H9 (cell line): ENCODE results near the gene ITM2C. TPM values are rescaled to one million over a fixed set of nuclear protein-coding genes. Genes with fewer than 3 reads are reported as not detected.

Experiments
- DNase-seq: peaks from one replicate; pipeline ENCODE4 v3.0.0-alpha.2; 2017
- H2AFZ ChIP-seq: one replicate; pipeline ENCODE4 v1.6.1; 2013; ENCODE audit warnings: mild to moderate bottlenecking, low read length, control low read depth, moderate library complexity
- H2AK5ac ChIP-seq: 2 replicates; pipeline ENCODE4 v1.6.1; 2013; ENCODE audit warnings: low read length, control low read depth, mixed read lengths; ENCODE audit not compliant: insufficient read length
- H2BK120ac ChIP-seq: one replicate; pipeline ENCODE4 v1.6.1; 2013; ENCODE audit warnings: low read depth, mild to moderate bottlenecking, low read length, control low read depth, inconsistent platforms; ENCODE audit not compliant: poor library complexity, severe bottlenecking
- H2BK12ac ChIP-seq: 2 replicates; pipeline ENCODE4 v1.6.1; 2013; ENCODE audit warnings: low read length, control low read depth, mixed read lengths, low read depth; ENCODE audit not compliant: insufficient read length
- H2BK15ac ChIP-seq: 2 replicates; pipeline ENCODE4 v1.6.1; 2013; ENCODE audit warnings: low read depth, low read length, control low read depth
- H2BK20ac ChIP-seq: one replicate; pipeline ENCODE4 v1.6.1; 2013; ENCODE audit warnings: low read depth, mild to moderate bottlenecking, low read length, control low read depth, inconsistent platforms; ENCODE audit not compliant: poor library complexity, severe bottlenecking
- H2BK5ac ChIP-seq: 2 replicates; pipeline ENCODE4 v1.6.1; 2013; ENCODE audit warnings: low read length, control low read depth, mixed read lengths; ENCODE audit not compliant: insufficient read length
- H3K14ac ChIP-seq: 2 replicates; pipeline ENCODE4 v1.6.1; 2013; ENCODE audit warnings: low read length, control low read depth; ENCODE audit not compliant: insufficient read depth
- H3K18ac ChIP-seq: 2 replicates; pipeline ENCODE4 v1.6.1; 2013; ENCODE audit warnings: low read depth, mild to moderate bottlenecking, mixed read lengths, low read length, control low read depth; ENCODE audit not compliant: insufficient read length
- H3K23ac ChIP-seq: 2 replicates; pipeline ENCODE4 v1.6.1; 2013; ENCODE audit warnings: low read length, control low read depth, mixed read lengths, low read depth; ENCODE audit not compliant: insufficient read length
- H3K23me2 ChIP-seq: 2 replicates; pipeline ENCODE4 v1.6.1; 2013; ENCODE audit warnings: low read depth, mild to moderate bottlenecking, mixed read lengths, low read length, control low read depth; ENCODE audit not compliant: insufficient read length, poor library complexity, severe bottlenecking
- H3K27ac ChIP-seq: 2 replicates; pipeline ENCODE4 v1.5.1; 2013; ENCODE audit warnings: low read length, control low read depth, mixed read lengths, low read depth; ENCODE audit not compliant: insufficient read length
- H3K27me3 ChIP-seq: 2 replicates; pipeline ENCODE4 v1.6.1; 2013; ENCODE audit warnings: low read length, control low read depth, inconsistent platforms; ENCODE audit not compliant: insufficient read depth
- H3K4ac ChIP-seq: 2 replicates; pipeline ENCODE4 v1.6.1; 2013; ENCODE audit warnings: low read depth, mild to moderate bottlenecking, control low read depth, inconsistent platforms, low read length, moderate library complexity
- H3K4me1 ChIP-seq: 2 replicates; pipeline ENCODE4 v1.6.1; 2013; ENCODE audit warnings: low read length, control low read depth, inconsistent platforms; ENCODE audit not compliant: insufficient read depth
- H3K4me2 ChIP-seq: 2 replicates; pipeline ENCODE4 v1.6.1; 2013; ENCODE audit warnings: low read length, control low read depth, mixed read lengths; ENCODE audit not compliant: insufficient read length, insufficient read depth
- H3K56ac ChIP-seq: 2 replicates; pipeline ENCODE4 v1.6.1; 2013; ENCODE audit warnings: low read depth, mild to moderate bottlenecking, mixed read lengths, low read length, control low read depth; ENCODE audit not compliant: insufficient read length
- H3K79me1 ChIP-seq: 2 replicates; pipeline ENCODE4 v1.6.1; 2013; ENCODE audit warnings: low read depth, mild to moderate bottlenecking, moderate library complexity, low read length, control low read depth, inconsistent platforms; ENCODE audit not compliant: insufficient read depth, poor library complexity, severe bottlenecking
- H3K79me2 ChIP-seq: 2 replicates; pipeline ENCODE4 v1.6.1; 2013; ENCODE audit warnings: low read length, control low read depth, inconsistent platforms; ENCODE audit not compliant: insufficient read depth
- H3K9ac ChIP-seq: 2 replicates; pipeline ENCODE4 v1.6.1; 2013; ENCODE audit warnings: low read length, control low read depth, mixed read lengths; ENCODE audit not compliant: insufficient read length; ENCODE audit errors: extremely low read depth
- H3K9me3 ChIP-seq: one replicate; pipeline ENCODE4 v1.6.1; 2013; ENCODE audit warnings: low read depth, low read length, inconsistent platforms; ENCODE audit not compliant: control insufficient read depth
- H3T11ph ChIP-seq: one replicate; pipeline ENCODE4 v1.6.1; 2013; ENCODE audit warnings: mild to moderate bottlenecking, low read length, control low read depth, inconsistent platforms
- H4K20me1 ChIP-seq: one replicate; pipeline ENCODE4 v1.6.1; 2013; ENCODE audit not compliant: control insufficient read depth, insufficient read length, insufficient read depth
- H4K5ac ChIP-seq: 2 replicates; pipeline ENCODE4 v1.6.1; 2013; ENCODE audit warnings: low read depth, mild to moderate bottlenecking, mixed read lengths, low read length, control low read depth; ENCODE audit not compliant: insufficient read length
- H4K8ac ChIP-seq: replicated peaks from 2 replicates; pipeline ENCODE4 v1.6.1; 2013; ENCODE audit warnings: low read length, control low read depth, mixed read lengths, low read depth; ENCODE audit not compliant: insufficient read length
- H4K91ac ChIP-seq: 2 replicates; pipeline ENCODE4 v1.6.1; 2013; ENCODE audit warnings: low read depth, mild to moderate bottlenecking, moderate library complexity, mixed read lengths, low read length, control low read depth; ENCODE audit not compliant: insufficient read length
- H3K27ac Mint-ChIP-seq, 3 experiments: 2 replicates in 2 of 3; 3 replicates in 1 of 3; pipeline ENCODE4 v1.8.0; 2020 to 2021; ENCODE audit warnings: mixed read lengths in 3 of 3, mild to moderate bottlenecking in 1 of 3, moderate library complexity in 1 of 3
- H3K27me3 Mint-ChIP-seq: 2 replicates; pipeline ENCODE4 v1.8.0; 2021; ENCODE audit warnings: low read depth, mild to moderate bottlenecking, moderate library complexity, mixed read lengths
- H3K36me3 Mint-ChIP-seq, 3 experiments: 2 replicates in 2 of 3; 3 replicates in 1 of 3; pipeline ENCODE4 v1.8.0; 2020 to 2021; ENCODE audit warnings: low read depth in 3 of 3, mixed read lengths in 3 of 3; ENCODE audit not compliant: insufficient read depth in 1 of 3
- H3K4me1 Mint-ChIP-seq, 2 experiments: 2 replicates each; pipeline ENCODE4 v1.8.0; 2020; ENCODE audit warnings: mixed read lengths in 2 of 2
- H3K4me3 Mint-ChIP-seq, 2 experiments: 2 replicates in 1 of 2; 3 replicates in 1 of 2; pipeline ENCODE4 v1.8.0; 2020 to 2021; ENCODE audit warnings: mild to moderate bottlenecking in 2 of 2, mixed read lengths in 2 of 2, moderate library complexity in 1 of 2
- H3K9me3 Mint-ChIP-seq, 2 experiments: 2 replicates in 1 of 2; 3 replicates in 1 of 2; pipeline ENCODE4 v1.8.0; 2020; ENCODE audit warnings: mild to moderate bottlenecking in 2 of 2, mixed read lengths in 2 of 2, moderate library complexity in 1 of 2
- CTCF ChIP-seq: fragments of 200-600 bp; sonication (generic); conservative IDR thresholded peaks from 3 replicates; pipeline ENCODE4 v1.8.0; 2021; ENCODE audit warnings: antibody characterized with exemption, mild to moderate bottlenecking
- WGBS: extraction: QIAGEN DNeasy Blood & Tissue Kit; methylation state at CpG from one replicate; pipeline ENCODE4 v1.1.7; 2013; ENCODE audit warnings: missing lambda C conversion rate, low lambda C conversion rate, mixed read lengths; ENCODE audit not compliant: insufficient read length; ENCODE audit errors: extremely low coverage; 5-methylcytosine and 5-hydroxymethylcytosine counted together
- total RNA-seq: library from RNA; stranded (reverse); gene quantifications from 2 replicates; pipeline ENCODE4 v1.2.1, GENCODE V29; 2021

ITM2C gene
- total RNA-seq, 1 experiment from 2014 or later = 297 TPM

GRCh38 chr2:230919681-230920080, 54.9 kb downstream of the ITM2C start:
- Histone ChIP-seq H3K18ac (no peak overlapping the region), H4K20me1 (no peaks in the 10 kb centered on the region), H3K27ac (no peak overlapping the region), H3K9ac (no peak overlapping the region), H3K27me3 (no peaks in the 10 kb centered on the region), H2AK5ac (no peak overlapping the region), H3T11ph (no peak overlapping the region), H3K23ac (no peak overlapping the region), H2BK12ac (no peak overlapping the region), H2BK15ac (no peak overlapping the region), H3K79me2 (no peaks in the 10 kb centered on the region), H3K4me1 (no peaks in the 10 kb centered on the region), H4K8ac (no peak overlapping the region), H3K4me2 (no peak overlapping the region), H3K23me2 (no peaks in the 10 kb centered on the region), H3K79me1 (no peaks in the 10 kb centered on the region), H4K91ac (no peak overlapping the region), H3K14ac (no peak overlapping the region), H4K5ac (no peak overlapping the region), H3K9me3 (no peaks in the 10 kb centered on the region), H3K4ac (no peak overlapping the region), H2BK120ac (no peak overlapping the region), H2AFZ (no peak overlapping the region), H2BK20ac (no peak overlapping the region), H3K56ac (no peak overlapping the region), H2BK5ac (no peak overlapping the region)
- no peak overlapping the region for H3K27ac Mint-ChIP-seq
- peaks cover 4% of the 10 kb centered on the region for H3K27me3 Mint-ChIP-seq
- no peaks in the 10 kb centered on the region; a peak in 1 of 7 replicates for H3K36me3 Mint-ChIP-seq
- no peak for TF ChIP-seq CTCF
- H3K4me3 Mint-ChIP-seq = no peak overlapping the region
- no peak for DNase-seq
- no CpG with 5 or more reads among the region's 2 CpGs for WGBS
- no peaks in the 10 kb centered on the region; a peak in 3 of 4 replicates for H3K4me1 Mint-ChIP-seq
- no peaks in the 10 kb centered on the region for H3K9me3 Mint-ChIP-seq
